Subcutaneous abdominal adipose tissue (tissue), 5 donors: ENCODE measurements around the gene HTR3B.
"Not testable (repeated sequence)": the region's sequence is repeated elsewhere in the genome, so short reads cannot be mapped to it uniquely, and the experiment has no call there.

Source experiments
- H3K27ac ChIP-seq: one replicate; pipeline ENCODE4 v1.7.0; 2013; ENCODE audit warnings: low read depth, mild to moderate bottlenecking, inconsistent platforms, low read length, moderate library complexity
- H3K27me3 ChIP-seq, 5 donors: one replicate each; pipeline ENCODE4 v1.7.0; 2013; ENCODE audit warnings: low read length in 5 of 5, inconsistent platforms in 1 of 5; ENCODE audit not compliant: control insufficient read depth in 5 of 5, insufficient read depth in 4 of 5
- H3K36me3 ChIP-seq, 5 donors: one replicate each; pipeline ENCODE4 v1.7.0; 2013; ENCODE audit warnings: low read length in 5 of 5; ENCODE audit not compliant: control insufficient read depth in 5 of 5, insufficient read depth in 5 of 5
- H3K4me1 ChIP-seq, 5 donors: one replicate each; pipeline ENCODE4 v1.7.0; 2013; ENCODE audit warnings: low read length in 5 of 5, mild to moderate bottlenecking in 3 of 5, moderate library complexity in 1 of 5; ENCODE audit not compliant: control insufficient read depth in 5 of 5, insufficient read depth in 5 of 5
- H3K4me3 ChIP-seq, 5 donors: one replicate each; pipeline ENCODE4 v1.7.0; 2013; ENCODE audit warnings: low read length in 5 of 5, low read depth in 1 of 5
- H3K9ac ChIP-seq, 5 donors: one replicate each; pipeline ENCODE4 v1.7.0; 2013; ENCODE audit warnings: low read length in 5 of 5, mild to moderate bottlenecking in 4 of 5, moderate library complexity in 3 of 5
- H3K9me3 ChIP-seq, 5 donors: one replicate each; pipeline ENCODE4 v1.7.0; 2013; ENCODE audit warnings: low read length in 5 of 5; ENCODE audit not compliant: control insufficient read depth in 5 of 5
- donor health status: healthy.
- donor health status: healthy.
- donor health status: healthy.
- donor health status: healthy.
- donor health status: healthy.

The HTR3B gene

DNA sequence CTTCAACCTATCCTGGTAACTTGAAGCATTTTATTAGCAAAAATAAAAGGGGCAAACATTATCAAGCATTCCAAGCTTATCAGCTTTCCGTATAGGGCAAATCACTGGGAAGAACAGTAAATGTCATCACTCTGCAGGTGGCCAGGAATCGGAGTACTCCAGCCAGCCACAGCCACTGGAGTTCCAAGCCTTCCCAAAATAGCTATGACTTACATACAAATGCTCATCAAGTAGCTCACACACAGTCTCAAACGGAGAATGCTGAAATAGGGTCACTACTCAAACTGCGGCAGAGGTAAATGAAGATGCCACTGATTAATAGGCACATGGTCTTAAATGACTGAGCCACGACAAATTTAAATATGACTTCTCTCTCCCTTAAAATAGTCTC lies 31.4 kb upstream of the HTR3B start:
- Histone ChIP-seq H3K4me3 (no peak overlapping the region), H3K4me1 (peaks cover 3 to 17% (median 12%) of the 10 kb centered on the region in 5 donors), H3K9me3 (no peaks in the 10 kb centered on the region), H3K27ac (no peak overlapping the region), H3K36me3 (no peaks in the 10 kb centered on the region), H3K27me3 (peaks cover 0 to 3% (median 0%) of the 10 kb centered on the region in 5 donors), H3K9ac (peak overlapping the region in 1 of 5 donors; percentile 4)

DNA sequence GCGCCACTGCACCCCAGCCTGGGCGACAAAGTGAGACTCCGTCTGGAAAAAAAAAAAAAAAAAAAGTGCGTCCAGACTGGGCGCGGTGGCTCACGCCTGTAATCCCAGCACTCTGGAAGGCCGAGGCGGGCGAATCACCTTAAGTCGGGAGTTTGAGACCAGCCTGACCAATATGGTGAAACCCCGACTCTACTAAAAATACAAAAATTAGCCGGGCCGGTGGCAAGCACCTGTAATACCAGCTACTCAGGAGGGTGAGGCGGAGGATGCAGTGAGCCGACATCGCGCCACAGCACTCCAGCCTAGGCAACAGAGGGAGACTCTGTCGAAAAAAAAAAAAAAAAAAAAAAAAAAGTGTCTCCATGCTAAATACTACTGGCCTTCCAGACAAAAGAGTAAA lies 30.5 kb upstream of the HTR3B start:
- Histone ChIP-seq H3K9ac (peak overlapping the region in 3 of 5 donors; percentile 75 to 81 (median 79)), H3K27ac (no peak overlapping the region), H3K4me1 (peaks cover 3 to 17% (median 12%) of the 10 kb centered on the region in 5 donors), H3K27me3 (peaks cover 0 to 3% (median 0%) of the 10 kb centered on the region in 5 donors), H3K9me3 (no peaks in the 10 kb centered on the region), H3K4me3 (peak overlapping the region in 3 of 5 donors; percentile 78 to 83 (median 82)), H3K36me3 (no peaks in the 10 kb centered on the region)

DNA sequence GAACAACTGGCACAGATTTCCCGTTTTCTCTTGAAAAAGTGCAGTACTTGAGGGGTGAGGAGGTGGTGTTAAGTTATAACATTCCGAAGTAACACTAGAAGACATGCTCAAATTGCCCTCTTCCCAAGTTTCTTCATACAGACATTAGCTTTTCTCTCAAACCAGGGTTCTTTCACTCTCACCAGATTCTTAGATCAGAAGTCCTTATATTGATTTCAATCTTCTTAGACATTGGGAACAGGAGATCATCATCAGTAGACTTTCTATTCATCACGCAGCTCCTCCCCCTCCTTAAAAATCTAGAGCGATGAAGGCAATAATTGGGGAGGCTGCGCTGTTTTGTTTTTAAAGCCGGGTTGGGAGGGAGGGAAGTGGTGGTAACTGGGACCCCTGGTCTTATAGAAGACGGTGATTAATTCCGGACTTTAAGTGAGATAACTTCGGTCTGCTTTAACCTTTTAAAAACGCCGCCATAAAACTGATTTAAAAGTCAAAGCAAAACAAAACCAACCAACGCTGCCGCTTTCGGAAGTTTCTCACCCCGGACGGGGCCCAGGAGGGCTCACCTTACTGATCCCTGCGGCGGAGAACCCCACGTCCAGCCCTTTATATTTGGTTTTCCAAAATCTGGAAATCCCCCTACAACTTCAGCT lies 29.9 kb upstream of the HTR3B start:
- H3K27me3 ChIP-seq: peaks cover 0 to 3% (median 0%) of the 10 kb centered on the region in 5 donors
- H3K27ac ChIP-seq: peak overlapping the region; percentile 57
- H3K9me3 ChIP-seq: no peaks in the 10 kb centered on the region
- H3K4me1 ChIP-seq: peaks cover 3 to 17% (median 12%) of the 10 kb centered on the region in 5 donors
- no peaks in the 10 kb centered on the region for H3K36me3 ChIP-seq
- peak overlapping the region in 4 of 5 donors; percentile 71 to 81 (median 77) for H3K9ac ChIP-seq
- H3K4me3 ChIP-seq: peak overlapping the region; percentile 67 to 83 (median 78)

DNA sequence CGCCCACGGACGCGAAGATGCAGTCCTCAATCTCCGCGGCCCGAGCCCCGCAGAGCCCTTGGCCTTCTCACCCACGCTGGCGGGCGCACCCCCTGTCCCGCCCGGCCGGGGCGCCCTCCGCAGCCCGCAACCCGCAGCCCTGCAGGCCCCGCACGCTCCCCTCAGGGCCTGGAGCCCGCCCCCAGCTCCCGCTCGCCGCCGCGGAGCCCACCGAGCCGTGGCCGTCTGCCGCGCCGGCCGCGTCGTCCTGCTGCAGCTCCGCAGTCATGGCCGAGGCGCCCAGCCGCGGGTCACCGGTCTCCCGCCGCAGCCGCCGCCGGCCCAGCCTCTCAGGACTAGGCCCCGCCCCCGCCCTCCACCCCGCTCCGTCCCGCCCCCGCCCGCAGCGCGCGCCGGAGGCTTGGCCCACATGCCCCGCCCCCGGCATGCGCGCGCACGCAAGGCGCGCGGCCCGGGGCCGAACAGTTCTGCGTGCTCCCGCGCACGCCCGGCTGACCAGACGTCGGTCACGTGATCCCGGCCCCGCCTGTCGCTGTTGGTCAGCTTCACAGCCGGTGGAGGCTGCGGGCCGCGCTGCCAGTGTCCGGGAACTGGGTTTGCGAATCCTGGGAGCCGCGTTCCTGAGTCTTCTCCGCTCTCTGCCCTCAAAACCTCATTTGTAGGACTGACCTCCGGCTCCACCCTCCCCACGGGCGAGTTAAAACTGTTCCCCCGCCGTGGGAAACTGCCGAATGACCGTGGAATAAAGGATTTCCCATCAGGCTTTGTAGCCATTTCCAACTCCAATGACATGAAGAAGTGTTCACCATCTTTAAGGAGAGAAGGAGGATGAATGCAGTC lies 29.1 kb upstream of the HTR3B start, which contains the start of gene USP28:
Gene USP28 (minus strand): TSS at position 339 of the 840 bp plus-strand sequence. CDS start 71 bp downstream, at position 268.
- H3K9ac ChIP-seq: peak within 1 kb of the TSS; percentile 77 to 87 (median 81)
- H3K4me1 ChIP-seq: peaks cover 3 to 17% (median 12%) of the 10 kb centered on the region in 5 donors
- H3K4me3 ChIP-seq: peak within 1 kb of the TSS; percentile 72 to 87 (median 82)
- peaks cover 0 to 3% (median 0%) of the 10 kb centered on the region in 5 donors for H3K27me3 ChIP-seq
- peak within 1 kb of the TSS; percentile 94 for H3K27ac ChIP-seq
- no peaks in the 10 kb centered on the region for H3K36me3 ChIP-seq
- no peaks in the 10 kb centered on the region for H3K9me3 ChIP-seq

DNA sequence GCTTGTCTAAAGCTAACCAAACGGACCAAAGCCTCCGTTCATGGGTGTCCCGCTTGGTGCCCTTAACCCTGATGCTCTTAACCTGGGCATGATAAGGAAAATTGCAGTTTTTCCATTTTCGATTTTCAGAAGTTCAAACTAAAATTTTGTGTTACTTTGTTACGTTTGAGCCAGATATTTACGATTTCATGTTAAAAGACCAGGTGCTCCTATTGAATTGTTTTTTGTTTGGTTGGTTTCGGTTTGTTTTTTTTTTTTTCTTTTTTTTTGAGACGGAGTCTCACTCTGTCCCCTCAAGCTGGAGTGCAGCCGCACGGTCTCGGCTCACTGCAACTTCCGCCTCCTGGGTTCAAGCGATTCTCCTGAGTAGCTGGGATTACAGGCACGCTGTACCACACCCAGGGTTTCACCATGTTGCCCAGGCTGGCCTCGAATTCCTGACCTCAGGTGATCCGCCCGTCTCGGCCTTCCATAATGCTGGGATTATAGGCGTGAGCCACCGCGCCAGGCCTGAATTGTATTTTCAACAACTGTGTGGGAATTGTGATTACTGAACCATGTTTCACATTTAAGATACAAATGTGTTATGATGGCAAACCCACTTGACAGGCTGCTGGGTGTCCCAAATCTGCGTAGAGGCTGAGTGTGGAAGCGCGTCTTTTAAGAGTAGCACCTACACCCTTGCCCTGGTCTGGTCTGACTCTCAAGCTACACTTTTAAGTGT lies 28.4 kb upstream of the HTR3B start:
- peak overlapping the region; percentile 45 to 87 (median 80) for H3K9ac ChIP-seq
- peaks cover 0 to 3% (median 0%) of the 10 kb centered on the region in 5 donors for H3K27me3 ChIP-seq
- H3K27ac ChIP-seq: peak overlapping the region; percentile 94
- H3K36me3 ChIP-seq: no peaks in the 10 kb centered on the region
- peak overlapping the region; percentile 57 to 87 (median 73) for H3K4me3 ChIP-seq
- H3K9me3 ChIP-seq: no peaks in the 10 kb centered on the region
- H3K4me1 ChIP-seq: peaks cover 3 to 17% (median 12%) of the 10 kb centered on the region in 5 donors

DNA sequence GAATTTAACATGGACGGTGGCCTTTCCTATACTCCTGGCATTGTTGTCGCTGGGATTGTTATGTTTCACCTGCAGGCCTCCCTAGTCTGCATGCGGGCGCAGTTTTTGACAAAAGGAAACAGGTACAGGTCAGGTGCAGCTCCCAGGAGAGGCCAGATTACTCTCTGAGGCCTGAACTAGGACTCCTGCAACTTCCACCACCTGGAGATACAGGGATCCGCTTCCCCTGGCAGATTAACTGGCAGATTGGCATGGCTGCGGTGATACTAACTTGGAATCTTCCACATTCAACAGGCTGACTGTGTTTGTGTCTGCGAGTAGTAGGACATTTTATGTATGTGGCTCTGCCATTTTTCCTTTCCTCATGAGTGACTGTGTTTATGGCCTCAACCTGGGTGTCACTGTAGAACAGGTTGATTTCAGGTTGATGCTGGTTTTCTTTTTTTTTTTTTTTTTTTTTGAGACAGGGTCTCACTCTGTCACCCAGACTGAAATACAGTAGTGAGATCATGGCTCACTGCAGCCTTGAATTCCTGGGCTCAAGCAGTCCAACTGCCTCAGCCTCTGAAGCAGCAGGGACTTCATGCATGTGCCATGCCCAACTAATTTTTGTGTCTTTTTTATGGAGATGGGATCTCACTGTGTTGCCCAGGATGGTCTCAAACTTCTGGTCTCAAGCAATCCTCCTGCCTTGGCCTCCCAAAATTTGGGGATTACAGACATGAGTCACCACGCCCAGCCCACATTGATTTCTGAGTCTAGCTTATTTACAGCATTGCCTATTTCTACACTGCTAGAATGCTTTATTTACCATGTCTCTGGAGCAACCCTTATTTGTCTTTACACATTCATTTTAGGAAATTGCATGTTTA lies 27.6 kb upstream of the HTR3B start:
- Histone ChIP-seq H3K27ac (no peak overlapping the region), H3K4me1 (peaks cover 3 to 17% (median 12%) of the 10 kb centered on the region in 5 donors), H3K36me3 (no peaks in the 10 kb centered on the region), H3K27me3 (peaks cover 0 to 3% (median 0%) of the 10 kb centered on the region in 5 donors), H3K4me3 (no peak overlapping the region), H3K9ac (no peak overlapping the region), H3K9me3 (no peaks in the 10 kb centered on the region)

DNA sequence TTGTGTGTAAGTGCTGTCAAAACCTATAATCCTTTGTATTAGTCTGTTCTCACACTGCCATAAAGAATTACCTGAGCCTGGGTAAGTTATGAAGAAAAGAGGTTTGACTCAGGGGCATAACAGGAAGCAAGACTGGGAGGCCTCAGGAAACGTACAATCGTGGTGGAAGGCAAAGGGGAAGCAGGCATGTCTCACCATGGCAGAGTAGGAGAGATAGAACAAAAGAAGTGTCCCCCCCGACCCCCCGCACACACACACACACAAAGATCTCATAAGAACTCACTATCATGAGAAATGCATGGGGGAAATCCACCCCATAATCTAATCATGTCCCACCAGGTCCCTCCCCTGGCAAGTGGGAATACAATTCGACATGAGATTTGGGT lies 26.9 kb upstream of the HTR3B start:
- H3K4me3 ChIP-seq: no peak overlapping the region
- no peak overlapping the region for H3K9ac ChIP-seq
- H3K4me1 ChIP-seq: peaks cover 3 to 17% (median 12%) of the 10 kb centered on the region in 5 donors
- no peak overlapping the region for H3K27ac ChIP-seq
- H3K36me3 ChIP-seq: no peaks in the 10 kb centered on the region
- H3K27me3 ChIP-seq: peaks cover 0 to 3% (median 0%) of the 10 kb centered on the region in 5 donors
- no peaks in the 10 kb centered on the region for H3K9me3 ChIP-seq

DNA sequence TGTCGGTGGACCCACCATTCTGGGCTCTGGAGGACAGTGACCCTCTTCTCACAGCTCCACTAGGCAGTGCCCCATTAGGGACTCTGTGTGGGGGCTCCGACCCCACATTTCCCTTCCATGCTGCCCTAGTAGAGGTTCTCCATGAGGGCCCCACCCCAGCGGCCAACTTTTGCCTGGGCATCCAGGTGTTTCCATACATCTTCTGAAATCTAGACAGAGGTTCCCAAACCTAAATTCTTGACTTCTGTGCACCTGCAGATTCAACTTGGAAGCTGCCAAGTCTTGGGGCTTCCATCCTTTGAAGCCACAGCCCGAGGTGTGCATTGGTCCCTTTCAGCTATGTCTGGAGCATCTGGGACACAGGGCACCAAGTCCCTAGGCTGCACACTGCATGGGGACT lies 25.1 kb upstream of the HTR3B start:
- H3K4me3 ChIP-seq, H3K9me3 ChIP-seq, H3K4me1 ChIP-seq, H3K36me3 ChIP-seq, H3K9ac ChIP-seq, H3K27me3 ChIP-seq, H3K27ac ChIP-seq: not testable (repeated sequence)

DNA sequence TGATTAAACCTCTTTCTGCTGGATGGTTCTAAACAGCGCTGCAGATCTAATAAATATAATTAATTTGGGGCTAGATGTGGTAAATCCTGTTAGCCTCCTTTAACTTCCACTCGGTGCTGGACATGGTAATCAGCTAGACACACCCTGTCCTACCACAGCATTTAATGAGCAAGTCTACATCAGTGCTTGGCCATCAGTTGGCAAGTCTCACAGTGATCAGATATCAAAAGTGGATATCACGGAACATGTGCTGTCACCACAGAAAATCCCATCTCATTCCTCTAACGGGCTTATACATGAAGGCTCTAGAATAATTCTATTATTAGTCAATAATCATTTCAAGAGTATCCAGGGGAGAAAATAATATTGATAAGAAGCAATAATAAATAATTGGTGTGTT lies 23.6 kb upstream of the HTR3B start:
- H3K27me3 ChIP-seq: no peaks in the 10 kb centered on the region
- H3K27ac ChIP-seq: no peak overlapping the region
- H3K9ac ChIP-seq: no peak overlapping the region
- no peaks in the 10 kb centered on the region for H3K9me3 ChIP-seq
- no peak overlapping the region for H3K4me3 ChIP-seq
- H3K36me3 ChIP-seq: no peaks in the 10 kb centered on the region
- H3K4me1 ChIP-seq: peaks cover 0 to 2% (median 0%) of the 10 kb centered on the region in 5 donors
